HepG2 (cell line): ENCODE data around the gene EFNA2. TPM values are rescaled to one million over a fixed set of nuclear protein-coding genes. Genes with fewer than 3 reads are reported as not detected.

Experiments
- AGO1 ChIP-seq: fragments of 200-400 bp; formaldehyde crosslinking; IDR thresholded peaks from 2 replicates; pipeline ENCODE4 v1.6.1; 2017; ENCODE audit warnings: mild to moderate bottlenecking, low read depth, low read length, moderate library complexity; ENCODE audit not compliant: poor library complexity, severe bottlenecking
- ETV5 ChIP-seq: IDR thresholded peaks from 2 replicates; pipeline ENCODE4 v1.6.1; 2018; ENCODE audit warnings: missing biosample characterization, missing genetic modification reagents, inconsistent platforms, borderline replicate concordance
- KDM5A ChIP-seq: fragments of 200-600 bp; sonication (generic); IDR thresholded peaks from 2 replicates; pipeline ENCODE4 v1.7.0; 2018; ENCODE audit warnings: antibody characterized with exemption, mild to moderate bottlenecking, low read length, borderline replicate concordance
- KLF13 ChIP-seq: sonication (generic); formaldehyde crosslinking; IDR thresholded peaks from 2 replicates; pipeline ENCODE4 v1.4.0; 2020; ENCODE audit warnings: mild to moderate bottlenecking, missing genetic modification reagents
- NFKB2 ChIP-seq: sonication (generic); formaldehyde crosslinking; IDR thresholded peaks from 2 replicates; pipeline ENCODE4 v1.4.0; 2020; ENCODE audit warnings: missing genetic modification reagents, borderline replicate concordance
- SPEN ChIP-seq: sonication (generic); formaldehyde crosslinking; IDR thresholded peaks from 2 replicates; pipeline ENCODE4 v1.5.1; 2020; ENCODE audit warnings: low read depth, mild to moderate bottlenecking, missing genetic modification reagents
- ZBTB38 ChIP-seq: sonication (generic); formaldehyde crosslinking; IDR thresholded peaks from 2 replicates; pipeline ENCODE4 v1.5.1; 2020; ENCODE audit warnings: mild to moderate bottlenecking, missing genetic modification reagents
- ZBTB7B ChIP-seq: sonication (generic); formaldehyde crosslinking; IDR thresholded peaks from 2 replicates; pipeline ENCODE4 v1.4.0; 2020; ENCODE audit warnings: missing genetic modification reagents
- ZNF431 ChIP-seq: sonication (generic); formaldehyde crosslinking; IDR thresholded peaks from 2 replicates; pipeline ENCODE4 v1.9.0; 2022; ENCODE audit warnings: missing genetic modification reagents, low read depth, mild to moderate bottlenecking, borderline replicate concordance
- ZNF543 ChIP-seq: sonication (generic); formaldehyde crosslinking; IDR thresholded peaks from 2 replicates; pipeline ENCODE4 v1.4.0; 2020; ENCODE audit warnings: mild to moderate bottlenecking, missing genetic modification reagents
- ZNF572 ChIP-seq: sonication (generic); formaldehyde crosslinking; IDR thresholded peaks from 2 replicates; pipeline ENCODE4 v1.5.1; 2020; ENCODE audit warnings: mild to moderate bottlenecking, missing genetic modification reagents
- ZNF589 ChIP-seq: sonication (generic); formaldehyde crosslinking; conservative IDR thresholded peaks from 2 replicates; pipeline ENCODE4 v1.8.0; 2022; ENCODE audit warnings: mild to moderate bottlenecking, moderate library complexity, missing genetic modification reagents
- ZNF737 ChIP-seq: sonication (generic); formaldehyde crosslinking; IDR thresholded peaks from 2 replicates; pipeline ENCODE4 v1.5.0; 2020; ENCODE audit warnings: missing genetic modification reagents, mild to moderate bottlenecking, borderline replicate concordance
- polyA plus RNA-seq, 8 experiments: library from polyadenylated mRNA; depleted of rRNA in 3 of 8; stranded (reverse) in 7 of 8; unstranded in 1 of 8; fragments of >200 nt; fragmentation: Illumina TruSeq in 4 of 8; extraction: Trizol in 4 of 8; gene quantifications; 2 replicates each; pipeline versions ENCODE4 v1.2.1 to v1.2.3, GENCODE V29; 2011 to 2016; ENCODE audit warnings: low read depth in 4 of 8, missing spikeins in 1 of 8, mixed read lengths in 1 of 8; ENCODE audit not compliant: insufficient read depth in 1 of 8
- total RNA-seq, 5 experiments: library from RNA; depleted of rRNA; stranded (reverse); fragments of >200 nt; fragmentation: Illumina TruSeq; extraction: Trizol; gene quantifications; 2 replicates each; pipeline ENCODE4 v1.2.3, GENCODE V29; 2016; ENCODE audit warnings: low read depth in 1 of 5
- TF ChIP-seq, protein P1 (sequence below): sonication (generic); formaldehyde crosslinking; IDR thresholded peaks from 2 replicates; pipeline ENCODE4 v1.5.0; 2020; ENCODE audit warnings: missing genetic modification reagents, mild to moderate bottlenecking, borderline replicate concordance
- TF ChIP-seq, protein P2 (sequence below): sonication (generic); formaldehyde crosslinking; IDR thresholded peaks from 2 replicates; pipeline ENCODE4 v1.4.0; 2020; ENCODE audit warnings: missing genetic modification reagents
- TF ChIP-seq, protein P3 (sequence below): sonication (generic); formaldehyde crosslinking; IDR thresholded peaks from 2 replicates; pipeline ENCODE4 v1.8.0; 2022; ENCODE audit warnings: missing genetic modification reagents, mild to moderate bottlenecking, borderline replicate concordance
- TF ChIP-seq, protein P4 (sequence below): sonication (generic); formaldehyde crosslinking; IDR thresholded peaks from 2 replicates; pipeline ENCODE4 v1.8.1; 2023; ENCODE audit warnings: missing genetic modification reagents, mild to moderate bottlenecking, borderline replicate concordance
- TF ChIP-seq, protein P5 (sequence below): fragments of 450-650 bp; IDR thresholded peaks from 2 replicates; pipeline ENCODE4 v1.6.1; 2016
- TF ChIP-seq, protein P6 (sequence below): sonication (generic); formaldehyde crosslinking; IDR thresholded peaks from 2 replicates; pipeline ENCODE4 v1.5.1; 2020; ENCODE audit warnings: missing genetic modification reagents, mild to moderate bottlenecking, borderline replicate concordance
- TF ChIP-seq, protein P7 (sequence below): sonication (generic); formaldehyde crosslinking; conservative IDR thresholded peaks from 2 replicates; pipeline ENCODE4 v1.8.1; 2023; ENCODE audit warnings: missing genetic modification reagents

EFNA2 gene
- total and polyA plus RNA-seq, 2 of the 13 experiments (the other 11 are each of a cell fraction or from before 2014, with no cell fraction given), result 6.0 to 9.9 TPM

DNA sequence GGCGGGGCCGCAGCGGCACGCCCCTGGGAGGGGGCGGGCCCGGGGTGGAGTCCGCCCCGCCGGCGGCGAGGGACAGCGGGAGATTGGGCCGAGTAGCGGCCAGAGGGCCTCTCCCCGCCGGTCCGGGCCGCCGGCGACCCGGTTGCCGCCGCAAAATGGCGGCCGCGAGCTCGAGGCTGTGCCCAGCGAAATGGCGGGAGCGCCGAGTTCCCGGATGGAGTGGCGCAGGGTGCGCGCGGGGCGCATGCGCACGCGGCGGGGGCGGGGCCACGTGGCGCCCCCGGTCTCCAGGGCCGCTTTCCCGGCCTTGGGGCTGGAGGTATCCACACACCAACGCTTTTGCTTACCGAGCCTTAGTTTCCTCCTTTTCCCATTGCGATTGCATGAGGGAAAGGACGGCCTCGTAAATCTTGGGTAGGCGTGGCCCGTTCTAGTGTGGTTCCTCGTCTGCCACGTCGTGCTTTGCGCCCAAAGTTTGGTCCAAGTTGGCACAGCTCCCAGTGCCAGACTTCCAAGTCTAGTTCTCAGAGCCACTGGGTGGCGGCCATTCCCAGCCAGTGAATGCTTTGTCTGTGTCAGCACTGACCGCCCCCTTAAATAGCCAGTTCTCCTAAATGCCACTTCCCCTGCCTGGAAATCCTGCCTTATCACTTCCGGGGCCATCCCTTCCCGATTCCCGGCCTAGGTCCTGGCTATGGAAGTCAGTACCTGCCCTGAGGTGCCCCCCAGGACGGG, 16.0 kb upstream of the EFNA2 start (continued):
- TF ChIP-seq, protein P1, sequence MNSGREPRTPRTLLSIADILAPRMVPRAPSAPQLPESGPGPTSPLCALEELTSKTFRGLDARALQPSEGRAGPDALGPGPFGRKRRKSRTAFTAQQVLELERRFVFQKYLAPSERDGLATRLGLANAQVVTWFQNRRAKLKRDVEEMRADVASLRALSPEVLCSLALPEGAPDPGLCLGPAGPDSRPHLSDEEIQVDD (CRISPR knock-in tag), result no peak
- TF ChIP-seq ZNF589 (0 out of 2 replicates have a peak, but pooled peaks have one; percentile 19), NFKB2 (peak; percentile 6; the same call in 1 of the 2 replicates), KDM5A (peak; percentile 50; the same call in 1 of the 2 replicates), ZBTB7B (CRISPR knock-in tag) (no peak), KLF13 (CRISPR knock-in tag) (peak; percentile 79; the same call in 1 of the 2 replicates), ZNF431 (CRISPR knock-in tag) (no peak), ZNF572 (peak; percentile 87; the same call in 1 of the 2 replicates), AGO1 (peak; percentile 20), ZNF737 (CRISPR knock-in tag) (no peak), ZNF543 (CRISPR knock-in tag) (0 out of 2 replicates have a peak, but pooled peaks have one; percentile 31), ZBTB38 (CRISPR knock-in tag) (peak; percentile 57), SPEN (CRISPR knock-in tag) (peak; percentile 30; the same call in 1 of the 2 replicates), ETV5 (CRISPR knock-in tag) (0 out of 2 replicates have a peak, but pooled peaks have one; percentile 6)
- TF ChIP-seq, protein P2, sequence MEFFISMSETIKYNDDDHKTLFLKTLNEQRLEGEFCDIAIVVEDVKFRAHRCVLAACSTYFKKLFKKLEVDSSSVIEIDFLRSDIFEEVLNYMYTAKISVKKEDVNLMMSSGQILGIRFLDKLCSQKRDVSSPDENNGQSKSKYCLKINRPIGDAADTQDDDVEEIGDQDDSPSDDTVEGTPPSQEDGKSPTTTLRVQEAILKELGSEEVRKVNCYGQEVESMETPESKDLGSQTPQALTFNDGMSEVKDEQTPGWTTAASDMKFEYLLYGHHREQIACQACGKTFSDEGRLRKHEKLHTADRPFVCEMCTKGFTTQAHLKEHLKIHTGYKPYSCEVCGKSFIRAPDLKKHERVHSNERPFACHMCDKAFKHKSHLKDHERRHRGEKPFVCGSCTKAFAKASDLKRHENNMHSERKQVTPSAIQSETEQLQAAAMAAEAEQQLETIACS (CRISPR knock-in tag), result peak; percentile 68; the same call in 1 of the 2 replicates
- TF ChIP-seq, protein P3, sequence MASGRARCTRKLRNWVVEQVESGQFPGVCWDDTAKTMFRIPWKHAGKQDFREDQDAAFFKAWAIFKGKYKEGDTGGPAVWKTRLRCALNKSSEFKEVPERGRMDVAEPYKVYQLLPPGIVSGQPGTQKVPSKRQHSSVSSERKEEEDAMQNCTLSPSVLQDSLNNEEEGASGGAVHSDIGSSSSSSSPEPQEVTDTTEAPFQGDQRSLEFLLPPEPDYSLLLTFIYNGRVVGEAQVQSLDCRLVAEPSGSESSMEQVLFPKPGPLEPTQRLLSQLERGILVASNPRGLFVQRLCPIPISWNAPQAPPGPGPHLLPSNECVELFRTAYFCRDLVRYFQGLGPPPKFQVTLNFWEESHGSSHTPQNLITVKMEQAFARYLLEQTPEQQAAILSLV (CRISPR knock-in tag), result peak; percentile 37; the same call in 1 of the 2 replicates
- TF ChIP-seq, protein P4, sequence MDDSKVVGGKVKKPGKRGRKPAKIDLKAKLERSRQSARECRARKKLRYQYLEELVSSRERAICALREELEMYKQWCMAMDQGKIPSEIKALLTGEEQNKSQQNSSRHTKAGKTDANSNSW (CRISPR knock-in tag), result peak; percentile 96; the same call in 1 of the 2 replicates
- TF ChIP-seq, protein P5, sequence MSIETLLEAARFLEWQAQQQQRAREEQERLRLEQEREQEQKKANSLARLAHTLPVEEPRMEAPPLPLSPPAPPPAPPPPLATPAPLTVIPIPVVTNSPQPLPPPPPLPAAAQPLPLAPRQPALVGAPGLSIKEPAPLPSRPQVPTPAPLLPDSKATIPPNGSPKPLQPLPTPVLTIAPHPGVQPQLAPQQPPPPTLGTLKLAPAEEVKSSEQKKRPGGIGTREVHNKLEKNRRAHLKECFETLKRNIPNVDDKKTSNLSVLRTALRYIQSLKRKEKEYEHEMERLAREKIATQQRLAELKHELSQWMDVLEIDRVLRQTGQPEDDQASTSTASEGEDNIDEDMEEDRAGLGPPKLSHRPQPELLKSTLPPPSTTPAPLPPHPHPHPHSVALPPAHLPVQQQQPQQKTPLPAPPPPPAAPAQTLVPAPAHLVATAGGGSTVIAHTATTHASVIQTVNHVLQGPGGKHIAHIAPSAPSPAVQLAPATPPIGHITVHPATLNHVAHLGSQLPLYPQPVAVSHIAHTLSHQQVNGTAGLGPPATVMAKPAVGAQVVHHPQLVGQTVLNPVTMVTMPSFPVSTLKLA, result peak; percentile 61; the same call in 1 of the 2 replicates
- TF ChIP-seq, protein P6, sequence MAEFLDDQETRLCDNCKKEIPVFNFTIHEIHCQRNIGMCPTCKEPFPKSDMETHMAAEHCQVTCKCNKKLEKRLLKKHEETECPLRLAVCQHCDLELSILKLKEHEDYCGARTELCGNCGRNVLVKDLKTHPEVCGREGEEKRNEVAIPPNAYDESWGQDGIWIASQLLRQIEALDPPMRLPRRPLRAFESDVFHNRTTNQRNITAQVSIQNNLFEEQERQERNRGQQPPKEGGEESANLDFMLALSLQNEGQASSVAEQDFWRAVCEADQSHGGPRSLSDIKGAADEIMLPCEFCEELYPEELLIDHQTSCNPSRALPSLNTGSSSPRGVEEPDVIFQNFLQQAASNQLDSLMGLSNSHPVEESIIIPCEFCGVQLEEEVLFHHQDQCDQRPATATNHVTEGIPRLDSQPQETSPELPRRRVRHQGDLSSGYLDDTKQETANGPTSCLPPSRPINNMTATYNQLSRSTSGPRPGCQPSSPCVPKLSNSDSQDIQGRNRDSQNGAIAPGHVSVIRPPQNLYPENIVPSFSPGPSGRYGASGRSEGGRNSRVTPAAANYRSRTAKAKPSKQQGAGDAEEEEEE (CRISPR knock-in tag), result no peak
- TF ChIP-seq, protein P7, sequence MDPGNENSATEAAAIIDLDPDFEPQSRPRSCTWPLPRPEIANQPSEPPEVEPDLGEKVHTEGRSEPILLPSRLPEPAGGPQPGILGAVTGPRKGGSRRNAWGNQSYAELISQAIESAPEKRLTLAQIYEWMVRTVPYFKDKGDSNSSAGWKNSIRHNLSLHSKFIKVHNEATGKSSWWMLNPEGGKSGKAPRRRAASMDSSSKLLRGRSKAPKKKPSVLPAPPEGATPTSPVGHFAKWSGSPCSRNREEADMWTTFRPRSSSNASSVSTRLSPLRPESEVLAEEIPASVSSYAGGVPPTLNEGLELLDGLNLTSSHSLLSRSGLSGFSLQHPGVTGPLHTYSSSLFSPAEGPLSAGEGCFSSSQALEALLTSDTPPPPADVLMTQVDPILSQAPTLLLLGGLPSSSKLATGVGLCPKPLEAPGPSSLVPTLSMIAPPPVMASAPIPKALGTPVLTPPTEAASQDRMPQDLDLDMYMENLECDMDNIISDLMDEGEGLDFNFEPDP, result 0 out of 2 replicates have a peak, but pooled peaks have one; percentile 12
